ENCODE data around the gene FAM236A. TPM values are rescaled to one million over a fixed set of nuclear protein-coding genes. Genes with fewer than 3 reads are reported as not detected.
"Not testable (repeated sequence)": the region's sequence is repeated elsewhere in the genome, so short reads cannot be mapped to it uniquely, and the experiment has no call there.

The FAM236A gene
- total RNA-seq, 1 donor from 2014 or later: not detected

- H3K27ac Mint-ChIP-seq; DNase-seq (ENCODE audit: low spot score, unreplicated experiment); H3K36me3 Mint-ChIP-seq (ENCODE audit: insufficient read depth); H3K4me3 Mint-ChIP-seq (ENCODE audit: low read depth); H3K27me3 Mint-ChIP-seq; H3K4me1 Mint-ChIP-seq (ENCODE audit: low read depth): not testable (repeated sequence)
- H3K9me3 Mint-ChIP-seq (ENCODE audit: low read depth): peaks cover 30% of the 10 kb centered on the region
These were observed 43.0 kb downstream of the FAM236A start for GRCh38 chrX:72980894-72981469.

Other genes with a start within 250 kb of the FAM236A start
- gene PHKA1, start 223.9 kb upstream of the FAM236A start, total RNA-seq: 10.8 and 11.8 TPM in 2 replicates
- 6.3 and 8.1 TPM in 2 replicates for gene DMRTC1B, start 161.3 kb upstream of the FAM236A start, total RNA-seq
- not detected in 2 replicates for gene FAM236B, start 155.5 kb upstream of the FAM236A start, total RNA-seq
- not detected in 2 replicates for gene FAM236D, start 130.0 kb upstream of the FAM236A start, total RNA-seq
- gene FAM236C, start 25.6 kb upstream of the FAM236A start, total RNA-seq: not detected in 2 replicates
- gene DMRTC1, start 5.6 kb downstream of the FAM236A start, total RNA-seq: 0.60 and 1.8 TPM in 2 replicates
- gene PABPC1L2B, start 64.7 kb downstream of the FAM236A start, total RNA-seq: not detected in 2 replicates
- not detected in 2 replicates for gene PABPC1L2A, start 141.3 kb downstream of the FAM236A start, total RNA-seq

Data from progenitor cell of endocrine pancreas (in vitro differentiated cells).